SK-N-SH treated with all-trans-retinoic acid at 6 μM for 48 hours (cell line): ENCODE results near the gene RRBP1.

ENCODE experiments used
- ARNTL ChIP-seq: fragments of 450-650 bp; formaldehyde crosslinking; IDR thresholded peaks from 2 replicates; pipeline ENCODE4 v1.5.0; 2020; ENCODE audit warnings: low read depth, mild to moderate bottlenecking, moderate library complexity, borderline replicate concordance
- BACH2 ChIP-seq: fragments of 250-450 bp; sonication (Bioruptor Pico); IDR thresholded peaks from 2 replicates; pipeline ENCODE4 v1.9.0; 2021; ENCODE audit warnings: mild to moderate bottlenecking, borderline replicate concordance
- CREB5 ChIP-seq: fragments of 250-450 bp; sonication (Bioruptor Pico); IDR thresholded peaks from 2 replicates; pipeline ENCODE4 v1.5.1; 2020; ENCODE audit warnings: low read depth, mild to moderate bottlenecking, moderate library complexity
- CSDC2 ChIP-seq: fragments of 250-450 bp; sonication (Bioruptor Pico); IDR thresholded peaks from 2 replicates; pipeline ENCODE4 v1.5.0; 2020; ENCODE audit warnings: mild to moderate bottlenecking, moderate library complexity
- PATZ1 ChIP-seq: fragments of 250-450 bp; sonication (Bioruptor Pico); IDR thresholded peaks from 2 replicates; pipeline ENCODE4 v1.8.0; 2020; ENCODE audit warnings: mild to moderate bottlenecking, moderate library complexity, borderline replicate concordance
- RARB ChIP-seq: fragments of 250-450 bp; sonication (Bioruptor Pico); IDR thresholded peaks from 2 replicates; pipeline ENCODE4 v1.8.0; 2021; ENCODE audit warnings: mild to moderate bottlenecking, moderate library complexity
- TSHZ2 ChIP-seq: fragments of 250-450 bp; sonication (Bioruptor Pico); IDR thresholded peaks from 2 replicates; pipeline ENCODE4 v1.5.0; 2020; ENCODE audit warnings: mild to moderate bottlenecking, moderate library complexity
- ZFP3 ChIP-seq: fragments of 250-450 bp; sonication (Bioruptor Pico); IDR thresholded peaks from 2 replicates; pipeline ENCODE4 v1.5.0; 2020; ENCODE audit warnings: mild to moderate bottlenecking, moderate library complexity
- ZNF70 ChIP-seq: fragments of 450-650 bp; formaldehyde crosslinking; IDR thresholded peaks from 2 replicates; pipeline ENCODE4 v1.5.0; 2020; ENCODE audit warnings: mild to moderate bottlenecking, moderate library complexity

GRCh38 chr20:17678886-17679285, 3.2 kb downstream of the RRBP1 start:
- TF ChIP-seq CREB5 (CRISPR knock-in tag): no peak
- no peak for TF ChIP-seq TSHZ2 (CRISPR knock-in tag)
- no peak for TF ChIP-seq BACH2 (CRISPR knock-in tag)
- no peak for TF ChIP-seq ZNF70
- no peak for TF ChIP-seq PATZ1
- no peak for TF ChIP-seq ARNTL
- no peak for TF ChIP-seq ZFP3 (CRISPR knock-in tag)
- no peak for TF ChIP-seq CSDC2 (CRISPR knock-in tag)
- no peak for TF ChIP-seq RARB
